Karpas-422 (cell line): Measurements from ENCODE around the gene HLA-DQA1. TPM values are rescaled to one million over a fixed set of nuclear protein-coding genes. Genes with fewer than 3 reads are reported as not detected.
A peak's percentile ranks its signal among the peaks of the same experiment; 100 is the strongest.

ENCODE experiments used
- DNase-seq: peaks from one replicate; pipeline ENCODE4 v3.0.0-alpha.2; 2015
- H2AFZ ChIP-seq: fragments of 200-600 bp; sonication (generic); 2 replicates; pipeline ENCODE4 v1.6.1; 2014; ENCODE audit warnings: antibody characterized with exemption, low read length, mixed read lengths
- H3K27ac ChIP-seq: fragments of 200-600 bp; sonication (generic); 2 replicates; pipeline ENCODE4 v1.5.1; 2014; ENCODE audit warnings: mild to moderate bottlenecking, low read length, moderate library complexity
- H3K27me3 ChIP-seq: fragments of 200-600 bp; sonication (generic); 2 replicates; pipeline ENCODE4 v1.6.1; 2014; ENCODE audit warnings: low read length, mixed read lengths
- H3K36me3 ChIP-seq: fragments of 200-600 bp; sonication (generic); 2 replicates; pipeline ENCODE4 v1.6.1; 2014; ENCODE audit warnings: low read length, mixed read lengths; ENCODE audit not compliant: insufficient read depth
- H3K4me1 ChIP-seq: fragments of 200-600 bp; sonication (generic); 2 replicates; pipeline ENCODE4 v1.6.1; 2014; ENCODE audit warnings: mild to moderate bottlenecking, low read length, mixed read lengths
- H3K4me2 ChIP-seq: fragments of 200-600 bp; sonication (generic); 2 replicates; pipeline ENCODE4 v1.6.1; 2014; ENCODE audit warnings: low read length, low read depth, mild to moderate bottlenecking; ENCODE audit not compliant: poor library complexity, severe bottlenecking
- H3K4me3 ChIP-seq: fragments of 200-600 bp; sonication (generic); 2 replicates; pipeline ENCODE4 v1.5.1; 2014; ENCODE audit warnings: mild to moderate bottlenecking, antibody characterized with exemption, low read length, mixed read lengths
- H3K79me2 ChIP-seq: fragments of 200-600 bp; sonication (generic); 2 replicates; pipeline ENCODE4 v1.6.1; 2014; ENCODE audit warnings: mild to moderate bottlenecking, low read length, mixed read lengths
- H3K9ac ChIP-seq: fragments of 200-600 bp; sonication (generic); 2 replicates; pipeline ENCODE4 v1.6.0; 2014; ENCODE audit warnings: low read length
- H3K9me2 ChIP-seq: fragments of 200-600 bp; sonication (generic), shearing (Covaris generic); replicated peaks from 2 replicates; pipeline ENCODE4 v1.6.0; 2014; ENCODE audit warnings: mild to moderate bottlenecking, low read length, moderate library complexity; ENCODE audit not compliant: insufficient read depth
- H3K9me3 ChIP-seq: fragments of 300-700, 200-600 bp; sonication (generic); 2 replicates; pipeline ENCODE4 v1.6.1; 2014; ENCODE audit warnings: low read length, mixed read lengths
- H4K20me1 ChIP-seq: fragments of 200-600 bp; sonication (generic); 2 replicates; pipeline ENCODE4 v1.6.1; 2014; ENCODE audit warnings: mild to moderate bottlenecking, antibody characterized with exemption, low read length, low read depth; ENCODE audit not compliant: insufficient read depth
- total RNA-seq: library from RNA; depleted of rRNA; stranded (reverse); fragments of >200 nt; shearing (Covaris generic); gene quantifications from 2 replicates; pipeline ENCODE4 v1.2.3, GENCODE V29; 2014; ENCODE audit warnings: low replicate concordance

The HLA-DQA1 gene
- total RNA-seq, 1 experiment from 2014 or later, result 309 TPM

DNA sequence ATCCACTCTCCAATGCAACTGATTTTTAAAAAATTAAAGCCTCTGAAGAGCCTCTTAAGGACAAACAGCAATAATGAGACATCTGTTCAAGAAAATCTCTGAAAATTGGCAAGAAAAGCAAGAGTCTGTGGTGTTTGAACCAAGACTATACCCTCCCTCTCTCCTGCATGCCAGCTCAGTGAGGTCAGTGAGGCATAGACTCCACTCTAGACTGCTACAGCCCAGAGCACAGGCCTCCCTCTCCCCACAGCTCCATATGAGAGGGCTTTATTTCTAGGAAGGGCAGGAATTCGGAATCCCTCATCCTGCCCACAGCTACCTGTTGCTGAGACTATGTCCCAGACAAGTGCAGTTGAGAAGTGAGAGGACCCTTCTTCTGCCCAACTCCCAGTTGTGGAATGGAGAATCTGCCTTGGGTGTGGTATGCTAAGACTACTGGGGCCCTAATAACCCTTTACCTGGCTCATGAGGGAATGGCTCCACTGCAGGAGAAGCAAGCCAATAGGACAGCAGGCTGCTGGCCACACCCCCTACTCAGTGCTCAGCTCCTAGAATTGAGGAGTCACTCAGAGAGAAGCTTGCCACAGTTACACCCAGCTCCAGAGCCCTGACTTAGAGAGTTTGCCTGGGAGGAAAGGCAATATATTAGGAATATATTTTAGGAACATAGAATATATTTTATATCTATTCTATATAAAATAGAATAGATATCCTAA is 22.7 kb upstream of the HLA-DQA1 start:
- Histone ChIP-seq H3K27ac (no peak overlapping the region), H3K9me2 (no peaks in the 10 kb centered on the region), H3K9ac (no peak overlapping the region), H3K4me1 (peaks cover 12% of the 10 kb centered on the region), H3K79me2 (no peaks in the 10 kb centered on the region), H2AFZ (peak overlapping the region; percentile 42; the same call in 1 of the 2 replicates), H4K20me1 (no peaks in the 10 kb centered on the region), H3K36me3 (no peaks in the 10 kb centered on the region), H3K27me3 (no peaks in the 10 kb centered on the region), H3K4me3 (no peak overlapping the region), H3K9me3 (0 out of 2 replicates have a peak, but pooled peaks cover 6% of the 10 kb centered on the region), H3K4me2 (no peak overlapping the region)
- no peak for DNase-seq

DNA sequence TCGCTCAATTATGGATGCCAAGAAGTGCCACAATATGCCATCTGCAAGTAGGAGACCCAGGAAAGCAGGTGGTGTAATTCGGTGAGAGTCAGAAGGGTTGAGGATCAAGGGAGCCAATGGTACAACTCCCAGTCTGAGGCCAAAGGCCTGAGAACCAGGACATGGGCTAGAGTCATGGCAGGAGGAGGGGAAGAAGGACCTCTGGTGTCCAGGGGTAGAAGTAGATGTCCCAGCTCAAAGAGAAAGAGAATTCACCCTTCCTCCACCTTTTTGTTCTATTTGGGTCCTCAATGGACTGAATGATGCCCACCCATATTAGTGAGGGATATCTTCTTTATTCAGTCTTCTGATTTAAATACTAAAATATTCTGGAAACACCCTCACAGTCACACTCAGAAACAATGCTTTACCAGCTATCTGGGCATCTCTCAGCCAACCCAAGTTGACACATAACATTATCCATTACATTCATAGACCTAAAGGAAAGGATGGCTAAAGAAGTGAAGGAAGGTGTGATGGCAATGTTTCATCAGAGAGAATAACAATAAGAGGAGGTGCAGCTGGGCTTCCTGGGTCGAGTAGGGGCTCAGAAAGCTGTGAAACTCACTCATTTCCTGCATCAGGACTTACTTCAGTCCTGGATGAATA is 21.2 kb upstream of the HLA-DQA1 start:
- 0 out of 2 replicates have a peak, but pooled peaks cover 6% of the 10 kb centered on the region for H3K9me3 ChIP-seq
- no peaks in the 10 kb centered on the region for H3K9me2 ChIP-seq
- H3K36me3 ChIP-seq, result no peaks in the 10 kb centered on the region
- H3K9ac ChIP-seq, result no peak overlapping the region
- DNase-seq, result no peak
- no peak overlapping the region for H2AFZ ChIP-seq
- no peaks in the 10 kb centered on the region for H3K27me3 ChIP-seq
- no peaks in the 10 kb centered on the region for H4K20me1 ChIP-seq
- no peak overlapping the region for H3K27ac ChIP-seq
- no peak overlapping the region for H3K4me2 ChIP-seq
- no peaks in the 10 kb centered on the region for H3K79me2 ChIP-seq
- no peaks in the 10 kb centered on the region; the same call in 1 of the 2 replicates for H3K4me1 ChIP-seq
- no peak overlapping the region for H3K4me3 ChIP-seq

DNA sequence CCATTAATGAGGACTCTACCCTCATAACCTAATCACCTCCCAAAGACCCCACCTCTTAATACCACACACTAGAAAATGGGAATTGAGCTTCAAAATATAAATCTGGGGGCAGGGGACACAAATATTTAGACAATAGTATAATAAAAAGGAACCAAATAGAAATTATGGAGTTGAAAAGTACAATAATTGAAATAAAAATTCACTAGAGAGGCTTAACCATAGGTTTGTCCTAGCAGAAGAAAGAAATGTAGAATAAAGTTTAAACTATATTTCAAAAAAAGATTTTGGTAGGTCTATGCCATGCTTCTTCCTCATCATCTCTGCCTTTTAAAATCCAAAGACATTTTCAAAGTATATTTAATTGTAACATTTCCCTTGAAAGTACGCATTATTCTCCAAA is 19.5 kb upstream of the HLA-DQA1 start:
- Histone ChIP-seq H2AFZ (no peak overlapping the region), H3K4me2 (no peak overlapping the region), H4K20me1 (no peaks in the 10 kb centered on the region), H3K36me3 (no peaks in the 10 kb centered on the region), H3K27me3 (no peaks in the 10 kb centered on the region), H3K4me1 (peaks cover 17% of the 10 kb centered on the region), H3K9me3 (peaks cover 8% of the 10 kb centered on the region; the same call in 1 of the 2 replicates), H3K9me2 (no peaks in the 10 kb centered on the region), H3K27ac (no peak overlapping the region), H3K9ac (no peak overlapping the region), H3K4me3 (no peak overlapping the region), H3K79me2 (no peaks in the 10 kb centered on the region)
- DNase-seq, result peak; percentile 66

DNA sequence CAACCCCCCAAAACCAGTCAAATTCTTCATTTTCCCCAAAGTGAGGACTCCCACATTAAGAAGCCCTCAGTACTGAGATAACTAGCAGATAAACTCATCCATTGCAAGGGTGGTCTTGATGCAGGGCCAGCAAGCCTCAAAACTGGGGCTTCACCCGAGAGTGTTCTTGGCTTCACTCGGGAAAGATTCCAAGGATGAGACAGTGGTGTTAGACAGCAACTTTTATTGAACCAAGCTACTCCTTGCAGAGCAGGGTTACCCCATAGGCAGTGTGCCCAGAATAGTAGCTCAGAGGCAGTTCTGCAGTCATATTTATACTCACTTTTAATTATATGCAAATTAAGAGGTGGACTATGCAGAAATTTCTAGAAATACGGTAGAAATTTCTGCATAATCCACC is 15.8 kb upstream of the HLA-DQA1 start:
- Histone ChIP-seq H3K9ac (no peak overlapping the region), H4K20me1 (no peaks in the 10 kb centered on the region), H3K79me2 (no peaks in the 10 kb centered on the region), H3K9me3 (peaks cover 8% of the 10 kb centered on the region; the same call in 1 of the 2 replicates), H3K4me1 (peaks cover 52% of the 10 kb centered on the region), H3K9me2 (no peaks in the 10 kb centered on the region), H3K4me2 (no peak overlapping the region), H2AFZ (no peak overlapping the region), H3K36me3 (no peaks in the 10 kb centered on the region), H3K27ac (peak overlapping the region; percentile 98; the same call in 1 of the 2 replicates), H3K27me3 (no peaks in the 10 kb centered on the region), H3K4me3 (no peak overlapping the region)
- no peak for DNase-seq

DNA sequence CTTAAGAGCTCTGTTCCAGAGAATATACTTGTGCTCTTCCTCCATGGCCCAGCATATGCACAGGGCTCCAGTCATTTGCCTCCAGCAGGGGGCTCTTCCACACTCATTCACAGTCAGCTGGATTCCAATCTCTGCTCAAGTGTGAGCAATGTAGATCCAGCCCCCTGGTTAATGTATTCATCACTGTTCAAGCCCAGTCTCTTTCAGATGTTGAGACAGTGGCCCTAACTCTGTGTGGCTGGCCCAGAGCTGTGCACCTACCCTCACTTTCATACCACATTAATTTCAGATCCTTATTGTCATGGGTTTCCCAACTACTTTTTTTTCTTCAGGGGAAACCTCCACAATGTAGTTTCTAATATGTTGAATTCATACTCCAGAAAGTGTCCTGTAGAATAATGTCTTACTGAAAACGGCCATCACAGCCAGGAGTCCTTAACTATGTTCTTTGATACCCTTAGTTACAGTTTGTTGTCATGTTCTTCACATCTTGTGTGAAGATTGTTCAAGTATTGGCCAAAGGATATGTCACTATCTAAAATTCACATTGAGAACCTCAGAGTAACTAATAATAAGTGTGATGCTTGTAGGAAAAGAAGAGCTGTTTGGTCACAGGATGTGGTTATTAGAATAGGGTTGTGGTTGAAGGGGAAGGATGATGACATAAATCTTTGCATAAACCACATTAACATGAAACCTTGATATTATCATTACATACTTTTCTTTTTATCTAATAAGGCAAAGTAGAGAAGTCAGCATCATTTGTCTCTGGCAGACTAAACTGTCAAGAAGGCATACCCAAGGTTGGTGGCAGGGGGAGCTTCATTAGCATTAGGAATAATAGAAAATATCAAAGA is 14.4 kb upstream of the HLA-DQA1 start:
- Histone ChIP-seq H3K4me1 (peaks cover 66% of the 10 kb centered on the region), H2AFZ (peak overlapping the region; percentile 33; the same call in 1 of the 2 replicates), H3K9me3 (peaks cover 5% of the 10 kb centered on the region; the same call in 1 of the 2 replicates), H3K9ac (peak overlapping the region; percentile 74), H3K9me2 (no peaks in the 10 kb centered on the region), H3K4me3 (peak overlapping the region; percentile 53), H3K27ac (peak overlapping the region; percentile 98), H3K36me3 (no peaks in the 10 kb centered on the region), H3K4me2 (peak overlapping the region; percentile 68), H3K79me2 (no peaks in the 10 kb centered on the region), H4K20me1 (no peaks in the 10 kb centered on the region), H3K27me3 (no peaks in the 10 kb centered on the region)
- peak; percentile 96 for DNase-seq

DNA sequence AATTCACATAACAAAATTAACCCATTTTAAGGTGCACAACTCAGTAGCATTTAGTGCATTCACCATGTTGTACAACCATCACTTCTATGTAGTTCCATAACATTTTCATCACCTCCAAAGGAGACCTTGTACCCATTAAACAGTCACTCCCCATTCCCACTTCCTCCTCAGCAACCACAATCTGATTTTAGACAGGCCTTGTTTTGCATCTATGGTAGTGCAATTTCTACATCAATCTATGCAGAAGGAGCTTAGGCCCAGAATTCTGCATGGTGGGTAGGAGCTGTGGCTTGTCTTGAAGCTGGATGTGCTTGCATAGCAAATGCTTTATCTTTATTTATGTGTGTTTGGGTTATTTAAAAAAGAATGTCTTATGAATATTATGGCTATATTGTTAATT is 13.5 kb upstream of the HLA-DQA1 start:
- Histone ChIP-seq H3K27me3 (no peaks in the 10 kb centered on the region), H3K9me2 (no peaks in the 10 kb centered on the region), H3K4me2 (peak overlapping the region; percentile 68), H3K36me3 (no peaks in the 10 kb centered on the region), H3K27ac (peak overlapping the region; percentile 98), H4K20me1 (no peaks in the 10 kb centered on the region), H3K9ac (peak overlapping the region; percentile 74), H3K79me2 (no peaks in the 10 kb centered on the region), H3K4me1 (peaks cover 74% of the 10 kb centered on the region), H2AFZ (no peak overlapping the region), H3K4me3 (peak overlapping the region; percentile 53), H3K9me3 (peaks cover 3% of the 10 kb centered on the region; the same call in 1 of the 2 replicates)
- peak; percentile 94 for DNase-seq

DNA sequence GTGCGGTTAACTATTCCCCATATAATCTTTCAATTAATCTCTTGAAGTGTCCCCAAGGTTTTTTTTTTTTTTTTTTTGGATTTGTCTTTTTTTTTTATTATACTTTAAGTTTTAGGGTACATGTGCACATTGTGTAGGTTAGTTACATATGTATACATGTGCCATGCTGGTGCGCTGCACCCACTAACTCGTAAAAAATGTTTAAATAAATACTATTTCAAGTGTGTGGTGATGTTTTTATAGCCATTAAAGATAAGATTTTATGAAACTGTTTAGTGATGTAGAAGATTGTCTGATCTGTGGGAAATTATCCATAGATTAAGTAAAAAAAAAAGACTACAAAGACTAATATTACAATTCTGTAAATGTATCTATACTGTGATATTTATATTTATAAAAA is 12.6 kb upstream of the HLA-DQA1 start:
- Histone ChIP-seq H4K20me1 (no peaks in the 10 kb centered on the region), H3K27ac (peak overlapping the region; percentile 98), H3K4me1 (peaks cover 74% of the 10 kb centered on the region), H3K4me3 (peak overlapping the region; percentile 53), H2AFZ (no peak overlapping the region), H3K9me2 (no peaks in the 10 kb centered on the region), H3K4me2 (peak overlapping the region; percentile 68), H3K27me3 (no peaks in the 10 kb centered on the region), H3K36me3 (no peaks in the 10 kb centered on the region), H3K79me2 (no peaks in the 10 kb centered on the region), H3K9me3 (peaks cover 3% of the 10 kb centered on the region; the same call in 1 of the 2 replicates), H3K9ac (peak overlapping the region; percentile 74)
- DNase-seq, result no peak
